ENCODE measurements around the gene KDM4B. TPM values are rescaled to one million over a fixed set of nuclear protein-coding genes. Genes with fewer than 3 reads are reported as not detected.

Gene KDM4B
- total RNA-seq, 1 experiment from 2014 or later, result 43.7 TPM

DNA sequence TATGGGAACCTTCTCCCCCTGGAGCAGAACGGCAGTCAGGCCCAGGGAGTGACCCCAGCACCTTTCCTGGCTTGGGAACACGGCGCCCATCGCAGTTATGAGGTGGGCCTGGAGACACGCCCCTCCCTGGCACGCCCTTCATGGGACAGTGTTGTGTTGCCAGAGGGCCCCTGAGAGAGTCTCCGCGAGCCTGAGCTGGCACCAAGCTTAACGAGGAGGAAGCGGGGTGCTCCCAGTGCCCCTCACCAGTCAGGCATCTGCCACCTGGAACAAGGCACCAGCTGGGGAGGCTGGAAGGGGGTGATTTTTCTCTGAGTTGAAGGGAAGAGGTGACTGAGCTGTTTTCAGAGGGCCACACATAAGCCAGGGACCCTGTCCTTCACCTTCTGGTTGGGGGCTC, 180.6 kb downstream of the KDM4B start:
- H2BK20ac ChIP-seq (ENCODE audit: low read depth, low read length, poor library complexity, severe bottlenecking), result no peak overlapping the region
- Mint-ChIP-seq H3K4me3 (no peak overlapping the region), H3K4me1 (peaks cover 0 to 27% of the 10 kb centered on the region in 2 experiments; a peak in 3 of 4 replicates), H3K9me3 (no peaks in the 10 kb centered on the region), H3K36me3 (ENCODE audit: insufficient read depth in 1 of 3, low read depth in 3 of 3) (peaks cover 4 to 36% (median 29%) of the 10 kb centered on the region in 3 experiments; a peak in 6 of 7 replicates), H3K27me3 (ENCODE audit: low read depth) (no peaks in the 10 kb centered on the region), H3K27ac (peak overlapping the region in 2 of 3 experiments; percentile 36 to 57; a peak in 3 of 7 replicates)
- no peaks in the 10 kb centered on the region for H3K4me1 ChIP-seq (ENCODE audit: insufficient read depth, low read length)
- no peak overlapping the region for H4K8ac ChIP-seq (replicated peaks; ENCODE audit: insufficient read length, low read depth, low read length)
- no CpG with 5 or more reads among the region's 10 CpGs for WGBS (ENCODE audit: extremely low coverage, insufficient read length, low lambda C conversion rate)
- H2AFZ ChIP-seq (ENCODE audit: low read length), result no peak overlapping the region
- H4K5ac ChIP-seq (ENCODE audit: insufficient read length, low read depth, low read length), result no peak overlapping the region
- H3K14ac ChIP-seq (ENCODE audit: insufficient read depth, low read length), result no peak overlapping the region
- no peak overlapping the region for H2AK5ac ChIP-seq (ENCODE audit: insufficient read length, low read length)
- H3K4ac ChIP-seq (ENCODE audit: low read depth, low read length), result no peak overlapping the region
- no peak overlapping the region for H2BK5ac ChIP-seq (ENCODE audit: insufficient read length, low read length)
- H3K56ac ChIP-seq (ENCODE audit: insufficient read length, low read depth, low read length), result no peak overlapping the region
- no peaks in the 10 kb centered on the region for H4K20me1 ChIP-seq (ENCODE audit: control insufficient read depth, insufficient read depth, insufficient read length)
- no peaks in the 10 kb centered on the region for H3K27me3 ChIP-seq (ENCODE audit: insufficient read depth, low read length)
- H3K23ac ChIP-seq (ENCODE audit: insufficient read length, low read depth, low read length), result no peak overlapping the region
- H3K18ac ChIP-seq (ENCODE audit: insufficient read length, low read depth, low read length), result no peak overlapping the region
- no peak overlapping the region for H2BK12ac ChIP-seq (ENCODE audit: insufficient read length, low read depth, low read length)
- no peak overlapping the region for H3K4me2 ChIP-seq (ENCODE audit: insufficient read depth, insufficient read length, low read length)
- H3K23me2 ChIP-seq (ENCODE audit: insufficient read length, low read depth, low read length, poor library complexity, severe bottlenecking), result no peaks in the 10 kb centered on the region
- TF ChIP-seq, protein P1, sequence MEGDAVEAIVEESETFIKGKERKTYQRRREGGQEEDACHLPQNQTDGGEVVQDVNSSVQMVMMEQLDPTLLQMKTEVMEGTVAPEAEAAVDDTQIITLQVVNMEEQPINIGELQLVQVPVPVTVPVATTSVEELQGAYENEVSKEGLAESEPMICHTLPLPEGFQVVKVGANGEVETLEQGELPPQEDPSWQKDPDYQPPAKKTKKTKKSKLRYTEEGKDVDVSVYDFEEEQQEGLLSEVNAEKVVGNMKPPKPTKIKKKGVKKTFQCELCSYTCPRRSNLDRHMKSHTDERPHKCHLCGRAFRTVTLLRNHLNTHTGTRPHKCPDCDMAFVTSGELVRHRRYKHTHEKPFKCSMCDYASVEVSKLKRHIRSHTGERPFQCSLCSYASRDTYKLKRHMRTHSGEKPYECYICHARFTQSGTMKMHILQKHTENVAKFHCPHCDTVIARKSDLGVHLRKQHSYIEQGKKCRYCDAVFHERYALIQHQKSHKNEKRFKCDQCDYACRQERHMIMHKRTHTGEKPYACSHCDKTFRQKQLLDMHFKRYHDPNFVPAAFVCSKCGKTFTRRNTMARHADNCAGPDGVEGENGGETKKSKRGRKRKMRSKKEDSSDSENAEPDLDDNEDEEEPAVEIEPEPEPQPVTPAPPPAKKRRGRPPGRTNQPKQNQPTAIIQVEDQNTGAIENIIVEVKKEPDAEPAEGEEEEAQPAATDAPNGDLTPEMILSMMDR (conservative IDR thresholded peaks at IDR 0.05), result no peak
- H4K91ac ChIP-seq (ENCODE audit: insufficient read length, low read depth, low read length), result no peak overlapping the region
- no peaks in the 10 kb centered on the region for H3K79me1 ChIP-seq (ENCODE audit: insufficient read depth, low read depth, low read length, poor library complexity, severe bottlenecking)
- H2BK15ac ChIP-seq (ENCODE audit: low read depth, low read length), result no peak overlapping the region
- no peak overlapping the region for H3K9ac ChIP-seq (ENCODE audit: extremely low read depth, insufficient read length, low read length)
- no peaks in the 10 kb centered on the region for H3K9me3 ChIP-seq (ENCODE audit: control insufficient read depth, low read depth, low read length)
- no peaks in the 10 kb centered on the region for H3K79me2 ChIP-seq (ENCODE audit: insufficient read depth, low read length)
- H3K27ac ChIP-seq (ENCODE audit: insufficient read length, low read depth, low read length), result no peak overlapping the region
- no peak overlapping the region for H3T11ph ChIP-seq (ENCODE audit: low read length)
- H2BK120ac ChIP-seq (ENCODE audit: low read depth, low read length, poor library complexity, severe bottlenecking), result no peak overlapping the region
- no peak for DNase-seq
